EH (cell line): ENCODE results near the gene KRTAP10-1.
"Not testable (repeated sequence)": the region's sequence is repeated elsewhere in the genome, so short reads cannot be mapped to it uniquely, and the experiment has no call there.

Experiments used
- DNase-seq: peaks from one replicate; pipeline ENCODE4 v3.0.0-alpha.2; 2015; ENCODE audit warnings: low read depth

KRTAP10-1 gene

DNA sequence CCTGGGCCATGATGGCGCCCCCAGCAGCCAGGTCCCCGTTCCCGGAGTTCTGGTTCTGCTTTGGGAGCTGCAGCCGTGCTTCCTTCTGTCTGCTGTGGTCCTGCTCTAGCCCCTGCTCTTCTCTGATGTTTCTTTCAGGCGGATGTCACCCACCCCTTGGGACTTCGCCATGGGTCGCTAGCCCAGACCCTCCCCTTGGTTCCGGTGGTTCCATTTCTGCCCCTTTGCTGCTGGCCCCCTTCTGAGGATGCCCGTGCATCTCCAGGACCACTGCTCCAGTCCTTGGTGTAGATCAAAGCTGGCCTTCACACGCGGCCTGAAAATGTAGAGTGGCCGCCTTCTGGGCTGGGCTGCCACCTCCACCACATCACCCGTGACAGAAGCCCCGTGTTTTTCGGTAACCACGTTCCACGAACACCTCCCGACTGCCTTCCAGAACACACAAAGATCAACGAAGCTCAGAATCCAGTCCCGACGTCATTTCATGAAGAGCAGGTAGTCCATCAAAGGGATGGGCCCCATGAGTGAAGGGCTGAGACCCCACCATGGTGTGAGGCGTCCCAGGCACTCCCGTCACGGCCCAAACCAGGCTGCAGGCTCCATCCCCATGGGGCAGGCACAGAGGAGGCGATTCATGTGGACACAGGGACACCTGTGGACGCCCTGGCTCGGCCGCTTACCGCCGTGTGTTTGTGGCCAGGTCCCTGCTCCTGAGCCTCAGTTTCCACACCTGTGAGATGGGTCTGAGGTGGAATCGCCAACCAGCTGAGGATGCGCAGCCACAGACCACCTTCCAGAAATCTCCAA, 24.4 kb downstream of the KRTAP10-1 start:
- DNase-seq: no peak

DNA sequence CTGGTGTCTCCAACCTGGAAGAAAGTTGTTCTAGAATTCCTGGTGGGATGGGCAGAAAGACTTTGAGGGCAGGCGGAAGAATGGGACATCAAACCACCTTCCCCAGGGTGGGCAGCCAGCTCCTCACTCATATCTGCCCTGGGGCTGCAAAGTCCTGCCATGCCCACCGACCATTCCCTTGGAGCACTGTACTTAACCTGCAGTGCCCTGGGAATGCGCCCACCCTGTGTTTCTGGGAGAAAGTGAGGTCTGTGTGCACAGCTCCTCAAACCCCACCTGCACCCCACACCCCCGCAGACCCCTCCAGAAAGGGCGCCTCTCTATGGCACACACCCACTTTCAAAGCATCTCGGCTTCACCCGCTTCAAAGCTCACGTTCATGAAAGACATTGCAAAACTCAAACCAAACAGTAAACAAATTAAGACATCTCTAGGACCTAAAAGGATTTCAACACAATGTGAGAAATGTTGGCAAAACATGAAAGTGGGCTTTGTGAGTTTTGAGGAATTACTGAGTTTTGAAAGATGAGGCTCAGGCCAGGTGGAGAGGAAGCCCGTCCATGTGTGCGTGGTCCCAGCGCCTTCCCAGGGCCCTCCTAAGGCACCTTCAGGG, 25.1 kb downstream of the KRTAP10-1 start:
- no peak for DNase-seq

DNA sequence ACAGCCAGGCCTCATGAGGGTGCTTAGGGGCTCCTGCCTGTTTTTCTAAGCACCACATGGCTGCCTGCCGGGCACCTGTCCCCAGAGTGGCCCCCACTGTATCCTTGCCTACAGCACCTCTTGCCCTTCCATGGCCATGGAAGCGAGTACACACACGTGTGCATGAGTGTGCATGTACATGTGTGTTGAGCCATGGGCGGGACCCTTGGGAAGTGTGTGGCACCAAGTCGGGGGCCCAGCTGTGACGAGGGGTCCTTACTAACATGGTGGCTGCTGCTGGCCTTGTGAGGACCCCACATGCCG, 25.8 kb downstream of the KRTAP10-1 start:
- DNase-seq: no peak

DNA sequence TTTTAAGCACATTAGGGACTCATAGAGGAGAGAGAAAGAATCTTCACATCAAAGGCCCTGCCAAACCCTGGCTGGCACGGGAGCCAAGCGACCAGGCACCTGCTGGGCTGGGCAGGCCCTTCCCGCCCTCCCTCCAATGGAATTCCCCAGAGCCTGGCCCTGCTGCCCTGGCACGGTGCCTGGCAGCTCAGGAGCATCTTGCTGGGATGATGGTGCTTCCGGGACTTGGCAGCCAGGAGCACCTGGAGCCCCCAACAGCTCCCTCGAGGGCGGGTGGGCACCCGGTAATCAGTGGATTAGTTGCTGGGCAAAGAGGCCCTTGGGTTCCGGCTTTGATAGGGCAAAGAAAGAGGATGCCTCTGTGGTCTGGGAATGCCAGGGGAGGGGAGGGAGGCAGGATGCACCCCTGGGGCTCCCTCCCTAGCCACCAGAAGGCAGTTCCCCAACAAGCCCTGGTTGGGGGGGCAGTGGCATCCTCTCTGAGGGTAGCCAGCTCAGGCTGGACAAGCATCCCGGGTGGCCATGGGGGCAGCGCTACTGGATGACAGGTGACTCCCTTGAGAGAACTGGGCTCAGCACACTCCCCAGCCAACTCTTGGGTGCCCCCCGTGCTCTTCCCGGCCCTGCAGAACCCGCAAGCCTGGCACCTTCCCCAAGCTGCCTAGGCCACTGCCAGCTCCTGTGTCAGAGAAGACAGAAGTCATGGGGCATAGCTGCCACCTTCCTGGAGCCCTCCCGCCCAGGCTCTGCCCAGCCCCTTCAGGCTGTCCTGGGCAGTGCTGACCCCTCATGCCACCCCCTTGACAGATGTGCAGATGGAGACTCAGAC, 26.4 kb downstream of the KRTAP10-1 start:
- DNase-seq: no peak

DNA sequence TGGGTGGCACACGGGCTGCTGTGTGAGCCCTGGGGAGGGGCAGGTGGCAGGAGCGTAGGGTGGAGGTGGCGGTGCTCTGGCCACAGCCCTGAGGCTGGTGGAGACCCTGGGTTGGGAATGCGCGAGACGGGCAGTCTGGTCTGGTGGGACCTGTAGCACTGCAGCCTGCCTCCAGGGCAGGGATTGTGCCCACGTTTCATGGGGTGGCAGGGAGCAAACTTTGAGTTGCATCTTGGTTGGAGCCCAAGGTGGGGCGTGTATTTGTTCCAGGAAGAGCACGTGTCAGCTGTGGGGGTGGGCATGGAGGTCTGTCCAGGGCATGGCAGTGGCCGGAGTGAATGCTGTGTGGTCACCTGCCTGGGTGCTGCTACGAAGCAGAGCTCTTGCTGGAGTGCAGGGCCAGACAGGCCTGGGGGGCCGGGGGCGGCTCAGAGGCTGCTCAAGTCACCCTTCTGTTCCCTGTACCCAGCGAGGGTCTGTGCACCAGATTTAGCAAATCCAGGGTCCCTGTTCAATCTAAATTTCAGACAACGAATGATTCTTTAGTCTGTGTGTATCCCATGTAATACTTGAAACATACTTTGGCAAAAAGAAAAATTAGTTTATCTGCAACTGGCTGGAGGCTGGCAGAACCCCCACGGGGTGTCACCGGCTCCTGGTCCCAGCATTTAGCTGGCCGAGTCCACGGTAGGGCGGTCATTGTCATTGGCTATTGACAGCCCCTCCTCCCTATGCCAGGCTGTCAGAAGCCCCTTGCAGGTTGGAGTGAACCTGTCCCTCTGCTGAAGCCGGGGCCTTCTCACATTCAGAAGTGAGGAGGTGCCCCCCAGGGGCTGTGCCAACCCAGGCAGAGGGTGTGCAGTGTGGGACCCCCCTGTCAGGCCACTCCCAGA, 27.3 kb downstream of the KRTAP10-1 start:
- no peak for DNase-seq

DNA sequence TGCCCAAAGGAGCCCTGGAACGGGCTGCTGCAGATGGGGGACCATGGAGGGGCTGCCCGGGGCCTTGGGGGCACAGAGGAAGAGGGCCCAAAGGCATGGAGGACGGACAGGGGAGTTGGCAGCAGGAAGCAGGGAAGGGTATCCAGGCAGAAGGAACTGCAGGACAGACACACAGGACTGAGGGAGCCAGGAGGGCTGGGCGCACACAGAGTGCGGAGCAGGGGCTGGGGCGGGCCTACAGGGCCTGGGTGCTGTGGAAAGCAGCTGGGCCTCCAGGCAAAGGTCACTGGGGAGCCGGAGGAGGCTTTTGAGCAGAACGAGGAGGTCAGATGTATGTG, 28.1 kb downstream of the KRTAP10-1 start:
- no peak for DNase-seq

DNA sequence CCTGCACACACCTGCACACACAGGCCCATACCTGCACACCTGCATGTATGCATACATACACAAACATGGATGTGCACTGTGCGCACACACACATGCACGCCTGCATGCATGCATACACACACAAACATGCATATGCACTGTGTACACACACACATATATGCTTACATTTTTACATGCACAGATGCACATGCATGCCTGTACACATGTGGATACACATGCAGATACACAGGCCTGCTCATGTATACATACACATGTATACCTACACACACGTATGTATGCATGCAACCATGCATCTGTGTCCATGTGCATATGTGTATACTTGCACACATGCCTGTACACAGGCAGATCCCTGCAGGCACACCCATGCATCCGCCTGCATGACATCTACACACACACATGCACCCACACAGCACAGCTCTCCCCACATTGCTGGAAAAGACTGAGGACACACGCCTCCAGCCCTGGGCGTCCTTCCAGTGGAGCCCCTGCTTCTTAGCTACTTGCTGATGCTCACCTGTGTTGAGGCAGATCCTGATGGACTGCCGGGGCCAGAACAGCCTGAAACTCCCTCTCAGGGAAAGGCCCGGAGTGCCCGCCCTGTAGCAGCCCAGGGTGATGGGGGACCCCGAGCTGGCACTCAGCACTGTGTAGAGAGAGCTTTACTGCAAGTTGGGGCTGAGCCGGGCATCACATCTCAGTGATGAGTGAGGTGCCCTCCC, 28.6 kb downstream of the KRTAP10-1 start:
- DNase-seq: no peak

DNA sequence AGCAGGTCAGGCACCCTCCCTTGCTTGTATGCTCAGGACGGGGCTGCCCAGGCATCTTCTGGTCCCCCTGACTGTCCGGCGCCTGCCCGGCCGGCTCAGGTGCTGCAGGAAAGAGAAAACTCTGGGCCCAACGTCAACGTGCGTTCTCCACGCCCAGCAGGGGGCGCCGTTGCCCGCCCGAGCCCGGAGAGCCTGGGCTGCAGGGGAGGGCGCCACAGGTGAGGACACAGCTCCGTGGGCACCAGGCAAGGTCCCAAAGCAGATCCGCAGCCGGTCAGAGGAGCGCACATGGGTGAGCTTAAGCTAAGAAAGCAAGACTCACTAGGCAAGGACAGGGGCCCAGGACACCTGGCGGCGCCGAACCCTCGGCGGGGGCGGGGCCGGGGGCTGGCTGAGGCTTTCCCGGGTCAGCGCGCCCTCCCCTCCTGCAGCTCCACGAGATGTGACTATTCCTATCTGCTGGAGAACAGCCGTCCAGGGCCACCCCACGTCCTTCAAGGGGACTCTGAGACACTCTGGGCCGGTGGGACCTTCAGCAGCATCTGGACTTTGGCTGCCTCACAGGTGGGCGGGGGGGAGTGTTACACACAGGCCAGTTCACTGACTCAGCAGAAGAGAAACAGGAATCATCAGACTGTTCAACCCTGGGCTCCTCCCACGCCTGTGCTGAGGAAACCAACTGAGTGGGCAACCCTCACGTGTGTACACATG, 29.3 kb downstream of the KRTAP10-1 start:
- DNase-seq: peak; percentile 4

DNA sequence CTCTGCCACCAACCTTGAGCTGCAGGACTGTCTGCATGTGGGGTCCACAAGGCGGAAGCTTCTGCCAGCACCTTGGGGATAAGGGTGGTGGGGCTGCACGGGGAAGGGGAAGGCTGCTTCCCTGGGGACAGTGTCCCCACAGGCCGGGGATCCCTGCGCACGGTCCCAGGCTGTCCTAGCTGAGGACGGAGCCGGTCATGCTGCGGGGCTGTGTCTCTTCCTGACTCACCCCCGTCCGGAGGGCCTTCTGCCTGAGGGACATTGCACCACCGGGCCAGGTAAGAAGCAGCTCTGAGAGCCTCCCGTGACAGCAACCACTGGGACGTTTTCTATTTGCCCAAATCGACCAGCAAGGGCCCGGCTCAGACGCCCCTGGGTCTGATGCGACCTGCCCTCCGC, 29.9 kb downstream of the KRTAP10-1 start:
- DNase-seq: no peak

DNA sequence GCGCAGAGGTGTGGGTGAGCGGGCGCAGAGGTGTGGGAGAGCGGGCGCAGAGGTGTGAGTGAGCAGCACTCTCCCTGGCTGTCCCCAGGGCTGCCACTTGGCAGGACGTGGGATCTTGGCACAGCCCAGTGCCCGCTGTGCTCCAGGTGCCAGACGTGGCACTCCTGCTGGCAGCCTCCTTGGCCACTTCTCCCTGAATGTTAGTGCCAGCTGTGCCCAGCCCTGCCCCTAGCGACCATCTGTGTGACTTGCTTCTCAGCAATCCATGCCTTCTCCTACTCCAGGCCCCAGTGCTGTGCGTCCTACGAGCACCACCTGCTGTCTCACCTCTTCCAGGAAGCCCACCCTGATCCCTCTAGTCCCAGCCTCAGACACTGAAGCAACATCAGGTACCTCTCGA, 30.5 kb downstream of the KRTAP10-1 start:
- DNase-seq: no peak

DNA sequence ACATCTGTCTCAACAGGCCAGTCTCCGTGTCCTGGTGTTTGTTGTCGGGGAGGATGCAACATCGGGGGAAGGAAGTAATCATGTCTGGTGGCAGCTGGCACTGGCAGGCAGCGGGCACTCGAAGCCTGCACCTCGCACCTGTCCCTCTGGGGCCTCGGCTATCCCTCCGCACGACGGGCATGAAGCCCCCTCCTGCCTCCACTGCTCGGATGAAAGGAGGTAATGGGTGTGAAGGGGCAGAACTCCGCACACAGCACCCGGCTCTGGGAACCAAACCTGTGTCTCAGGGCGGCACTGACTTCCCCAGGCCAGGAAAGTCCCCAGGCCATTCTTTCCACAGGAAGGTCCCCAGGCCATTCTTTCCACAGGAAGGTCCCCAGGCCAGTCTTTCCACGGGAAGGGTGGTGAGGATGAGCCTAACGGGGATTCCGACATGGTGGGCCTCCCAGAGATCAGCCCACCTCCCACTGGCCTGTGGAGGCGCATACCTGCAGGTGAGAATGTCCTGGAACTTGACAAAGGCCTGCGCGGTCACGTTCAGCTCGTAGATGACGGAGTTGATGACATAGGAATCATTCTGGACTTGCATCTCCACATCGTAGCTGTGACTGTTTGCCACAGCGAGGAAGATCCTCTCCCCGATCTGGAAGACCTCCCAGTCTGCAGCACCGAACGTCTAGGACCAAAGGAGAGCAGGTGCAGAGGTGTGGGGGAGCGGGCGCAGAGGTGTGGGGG, 31.1 kb downstream of the KRTAP10-1 start:
- no peak for DNase-seq

DNA sequence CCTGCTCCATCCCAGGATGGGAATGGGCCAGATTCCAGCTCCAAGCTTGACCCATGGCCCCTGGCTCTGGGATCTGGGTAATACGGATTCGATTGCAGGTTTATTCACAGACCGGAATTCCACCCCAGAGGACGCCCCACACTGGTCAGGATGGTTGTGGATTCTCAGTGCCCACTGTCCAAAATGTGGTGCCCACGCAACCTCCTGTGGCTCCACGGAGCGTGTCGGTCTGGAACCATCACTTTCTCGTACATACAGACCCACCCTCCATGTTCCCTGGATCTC, 31.6 kb downstream of the KRTAP10-1 start:
- DNase-seq: no peak

DNA sequence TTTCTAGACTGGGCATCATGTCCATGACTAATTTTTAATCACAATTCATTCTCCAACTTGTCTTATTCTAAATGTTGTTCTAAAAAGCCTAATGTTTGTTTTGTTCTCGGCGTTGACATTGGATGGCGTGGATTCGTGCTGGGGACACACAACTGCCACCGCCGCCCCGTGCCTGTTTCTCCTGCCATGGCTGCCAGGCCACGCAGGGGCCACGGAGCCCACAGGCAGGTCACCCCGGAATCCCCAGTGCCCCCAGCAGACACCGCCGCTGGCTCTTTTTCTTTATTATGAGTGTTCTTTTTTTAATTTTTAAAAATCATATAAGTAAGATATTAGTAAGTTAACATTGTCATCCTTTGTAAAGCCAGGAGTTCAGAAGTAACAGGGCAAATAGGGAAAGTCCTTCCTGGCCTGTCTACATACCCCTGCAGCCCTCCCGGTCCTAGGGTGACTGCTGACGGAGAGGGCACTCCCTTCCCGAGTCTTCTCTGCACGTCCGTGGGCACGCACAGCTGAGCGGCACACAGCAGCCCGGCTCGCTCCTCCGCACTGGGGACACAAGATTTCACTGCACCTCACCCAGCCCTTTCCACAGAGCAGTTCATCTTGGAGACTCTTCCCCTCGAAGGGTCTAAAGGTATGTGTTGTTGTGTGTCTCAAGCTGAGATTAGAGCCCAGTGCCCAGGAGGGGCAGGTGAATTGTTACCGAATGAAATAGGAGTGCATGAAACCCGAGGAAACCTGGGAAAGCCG, 32.1 kb downstream of the KRTAP10-1 start:
- no peak for DNase-seq

DNA sequence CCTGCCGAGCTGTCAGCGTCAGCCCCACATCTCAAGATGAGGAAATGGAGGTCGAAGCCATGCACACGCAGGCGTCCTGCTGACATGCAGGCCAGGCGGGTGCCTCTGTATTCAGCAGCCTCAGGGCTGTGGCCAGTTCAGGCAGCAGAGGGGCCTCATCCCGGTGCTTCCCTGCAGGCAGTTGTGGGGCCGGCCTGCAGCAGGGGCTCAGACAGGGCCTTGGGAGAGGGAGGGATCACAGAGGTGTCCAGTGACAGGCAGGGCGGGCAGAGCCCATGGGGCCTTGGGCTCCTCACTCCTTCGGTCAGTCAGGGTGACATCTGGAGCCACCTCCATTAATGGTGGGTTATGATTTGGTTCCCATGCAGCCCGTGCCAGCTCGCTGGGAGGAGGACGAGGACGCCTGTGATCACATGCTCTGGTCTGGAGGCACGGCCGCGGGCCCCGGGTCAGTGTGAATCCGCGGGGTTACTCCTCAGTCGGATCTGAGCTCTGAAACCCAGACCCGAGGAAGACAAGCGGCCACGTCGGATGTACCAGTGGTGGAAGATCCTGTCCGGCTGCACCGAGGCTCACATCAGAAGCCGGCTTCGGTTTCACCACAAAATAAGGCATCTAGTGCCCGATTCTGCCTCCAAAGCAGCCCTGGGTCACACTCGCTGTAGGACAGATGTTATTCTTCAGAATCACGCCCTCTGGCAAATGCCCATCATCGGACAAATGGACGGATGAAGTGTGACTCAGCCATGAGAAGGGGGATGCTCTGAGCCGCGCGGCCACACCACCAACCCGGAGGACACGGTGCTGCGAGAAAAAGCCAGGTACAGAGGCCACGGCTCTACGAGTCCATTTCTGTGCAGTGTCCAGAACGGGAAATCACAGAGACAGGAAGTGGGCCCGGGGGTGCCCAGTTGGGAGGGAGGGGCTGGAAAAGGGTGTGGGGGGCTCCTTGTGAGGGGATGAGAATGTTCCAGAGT, 33.4 kb downstream of the KRTAP10-1 start:
- DNase-seq: no peak

DNA sequence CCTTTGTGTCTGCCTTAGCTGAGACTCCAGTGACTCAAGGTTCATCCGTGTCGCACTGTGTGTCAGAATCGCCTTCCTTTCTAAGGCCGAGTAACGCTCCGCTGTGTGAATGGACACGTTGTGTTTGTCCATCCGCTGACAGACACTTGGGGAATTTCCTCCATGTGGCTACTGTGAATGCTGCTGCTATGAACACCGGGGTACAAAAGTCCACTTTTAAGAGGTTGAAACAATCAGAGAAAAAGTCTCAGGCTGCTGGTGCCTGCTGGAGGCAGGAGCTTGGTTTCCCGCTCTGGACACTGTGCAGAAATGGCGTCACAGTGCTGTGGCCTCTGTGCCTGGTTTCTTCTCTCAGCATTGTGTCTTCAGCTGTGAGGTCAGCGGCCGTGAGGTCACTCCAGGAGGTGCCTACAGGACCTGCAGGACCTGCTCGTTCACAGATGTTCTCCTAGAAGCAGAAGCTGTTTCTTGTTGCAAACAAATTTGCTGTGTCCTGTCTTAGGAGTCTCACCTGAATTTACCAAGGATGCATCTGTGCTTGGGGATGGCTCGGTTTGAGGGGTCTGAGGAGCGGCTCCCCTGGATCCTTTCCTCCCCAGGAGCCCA, 34.2 kb downstream of the KRTAP10-1 start:
- no peak for DNase-seq

DNA sequence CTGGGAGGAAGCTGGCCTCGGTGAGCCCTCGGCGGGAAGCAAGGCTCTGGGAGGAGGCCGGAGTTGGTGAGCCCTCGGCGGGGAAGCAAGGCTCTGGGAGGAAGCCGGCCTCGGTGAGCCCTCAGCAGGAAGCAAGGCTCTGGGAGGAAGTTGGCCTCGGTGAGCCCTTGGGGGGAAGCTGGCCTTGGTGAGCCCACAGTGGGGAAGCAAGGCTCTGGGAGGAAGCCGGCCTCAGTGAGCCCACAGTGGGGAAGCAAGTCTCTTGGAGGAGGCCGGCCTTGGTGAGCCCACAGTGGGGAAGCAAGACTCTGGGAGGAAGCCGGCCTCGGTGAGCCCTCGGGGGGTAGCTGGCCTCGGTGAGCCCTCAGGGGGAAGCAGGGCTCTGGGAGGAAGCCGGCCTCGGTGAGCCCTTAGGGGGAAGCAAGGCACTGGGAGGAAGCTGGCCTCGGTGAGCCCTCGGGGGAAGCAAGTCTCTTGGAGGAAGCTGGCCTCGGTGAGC, 36.0 kb downstream of the KRTAP10-1 start:
- DNase-seq: no peak

DNA sequence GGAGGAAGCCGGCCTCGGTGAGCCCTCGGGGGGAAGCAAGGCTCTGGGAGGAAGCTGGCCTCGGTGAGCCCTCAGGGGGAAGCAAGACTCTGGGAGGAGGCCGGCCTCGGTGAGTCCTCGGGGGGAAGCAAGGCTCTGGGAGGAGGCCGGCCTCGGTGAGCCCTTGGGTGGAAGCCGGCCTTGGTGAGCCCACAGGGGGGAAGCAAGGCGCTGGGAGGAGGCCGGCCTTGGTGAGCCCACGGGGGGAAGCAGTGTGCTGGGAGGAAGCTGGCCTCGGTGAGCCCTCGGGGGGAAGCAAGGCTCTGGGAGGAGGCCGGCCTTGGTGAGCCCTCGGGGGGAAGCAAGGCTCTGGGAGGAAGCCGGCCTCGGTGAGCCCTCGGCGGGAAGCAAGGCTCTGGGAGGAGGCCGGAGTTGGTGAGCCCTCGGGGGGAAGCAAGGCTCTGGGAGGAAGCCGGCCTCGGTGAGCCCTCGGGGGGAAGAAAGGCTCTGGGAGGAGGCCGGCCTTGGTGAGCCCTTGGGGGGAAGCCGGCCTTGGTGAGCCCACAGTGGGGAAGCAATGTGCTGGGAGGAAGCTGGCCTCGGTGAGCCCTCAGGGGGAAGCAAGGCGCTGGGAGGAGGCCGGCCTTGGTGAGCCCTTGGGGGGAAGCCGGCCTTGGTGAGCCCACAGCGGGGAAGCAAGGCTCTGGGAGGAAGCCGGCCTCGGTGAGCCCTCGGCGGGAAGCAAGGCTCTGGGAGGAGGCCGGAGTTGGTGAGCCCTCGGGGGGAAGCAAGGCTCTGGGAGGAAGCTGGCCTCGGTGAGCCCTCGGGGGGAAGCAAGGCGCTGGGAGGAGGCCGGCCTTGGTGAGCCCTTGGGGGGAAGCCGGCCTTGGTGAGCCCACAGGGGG, 36.7 kb downstream of the KRTAP10-1 start:
- DNase-seq: not testable (repeated sequence)
